Erythroblast (primary cell): ENCODE data around the gene LRMDA.

Experiments
- GATA1 ChIP-seq: IDR thresholded peaks from 2 replicates; pipeline ENCODE4 v1.6.1; 2011; ENCODE audit warnings: low read depth, mild to moderate bottlenecking, control low read depth, low read length, moderate library complexity
- POLR2A ChIP-seq: IDR thresholded peaks from 2 replicates; pipeline ENCODE4 v1.6.1; 2011; ENCODE audit warnings: mild to moderate bottlenecking, low read length

DNA sequence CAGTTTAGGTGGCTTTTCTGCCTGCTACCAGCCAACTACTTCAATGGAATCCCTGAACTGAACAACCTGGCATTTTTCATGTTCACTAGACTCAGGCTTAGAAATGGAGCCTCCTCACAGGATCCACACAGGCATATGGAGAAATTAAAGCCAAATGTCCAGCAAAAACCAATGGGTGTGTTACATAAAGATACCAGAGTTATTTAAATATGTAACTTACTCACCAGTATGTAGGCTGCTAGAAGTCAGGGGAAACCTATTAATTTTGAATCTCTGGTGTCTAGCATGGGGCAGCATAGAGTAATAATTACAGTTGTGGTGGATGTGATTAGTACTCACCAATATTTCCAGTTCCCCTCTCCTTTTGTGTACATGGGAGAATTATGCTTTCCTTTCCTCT is 383.6 kb downstream of the LRMDA start:
- no peak for TF ChIP-seq POLR2A
- no peak for TF ChIP-seq GATA1
